Lower leg skin (tissue), 4 donors: Measurements from ENCODE around the gene AGPAT2. TPM values are rescaled to one million over a fixed set of nuclear protein-coding genes. Genes with fewer than 3 reads are reported as not detected.

Experiments
- DNase-seq, 2 donors: peaks; one replicate each; pipeline ENCODE4 v3.0.0-alpha.2; 2019; ENCODE audit warnings: low spot score in 2 of 2
- H3K4me3 ChIP-seq: fragments of 200-600 bp; sonication (generic); 2 replicates; pipeline ENCODE4 v1.5.1; 2017; ENCODE audit warnings: mild to moderate bottlenecking, low read depth; ENCODE audit not compliant: poor library complexity, severe bottlenecking
- CTCF ChIP-seq, 3 donors: fragments of 450-650 bp; IDR thresholded peaks; one replicate each; pipeline ENCODE4 v1.5.1; 2016; ENCODE audit warnings: antibody characterized with exemption in 3 of 3, mild to moderate bottlenecking in 3 of 3, moderate library complexity in 2 of 3
- POLR2A ChIP-seq, 2 donors: fragments of 450-650 bp; IDR thresholded peaks; one replicate each; pipeline ENCODE4 v1.6.1; 2016 to 2017; ENCODE audit warnings: antibody characterized with exemption in 2 of 2, mild to moderate bottlenecking in 1 of 2, moderate library complexity in 1 of 2
- WGBS, 2 donors: methylation state at CpG; one replicate each; pipeline ENCODE4 v1.1.5; 2018; 5-methylcytosine and 5-hydroxymethylcytosine counted together
- intact Hi-C: fragments of 100-400 bp; cut with DNase I; formaldehyde crosslinking; loops from one replicate; pipeline ENCODE4 v1.15.0; 2023; ENCODE audit warnings: low total_unique reads
- total RNA-seq, 4 donors: library from RNA; depleted of rRNA; stranded (reverse); fragments of >200 nt; gene quantifications; one replicate each; pipeline ENCODE4 v1.1.0, GENCODE V29; 2016

The AGPAT2 gene
- total RNA-seq, 4 donors from 2014 or later: 52.4 to 77.7 (median 63.5) TPM

- WGBS, 2 donors: 83 to 87% methylated on average over 20 to 25 of the region's 25 CpGs
These were observed 3.0 kb upstream of the AGPAT2 start for GRCh38 chr9:136690104-136690805.

GRCh38 chr9:136689108-136689460 lies 1.8 kb upstream of the AGPAT2 start:
- 75 to 80% methylated on average over 7 of the region's 7 CpGs for WGBS, 2 donors
- TF ChIP-seq POLR2A (IDR thresholded peaks at IDR 0.05) (no peak), CTCF (IDR thresholded peaks at IDR 0.05) (no peak)

More at GRCh38 chr9:136690104-136690805, 3.0 kb upstream of the AGPAT2 start:
- intact Hi-C loops: no loop called here
- H3K4me3 ChIP-seq: no peak overlapping the region
- no peak for TF ChIP-seq POLR2A (IDR thresholded peaks at IDR 0.05)
- DNase-seq: no peak

GRCh38 chr9:136688274-136689107 lies 1.2 kb upstream of the AGPAT2 start:
- WGBS, 2 donors: 51 to 63% methylated on average over 19 to 21 of the region's 21 CpGs
- no peak overlapping the region for H3K4me3 ChIP-seq
- TF ChIP-seq POLR2A (IDR thresholded peaks at IDR 0.05) (no peak), CTCF (IDR thresholded peaks at IDR 0.05) (no peak)
- intact Hi-C loops: no loop called here
- no peak for DNase-seq

More at GRCh38 chr9:136689108-136689460, 1.8 kb upstream of the AGPAT2 start:
- intact Hi-C loops: no loop called here
- no peak for DNase-seq
- H3K4me3 ChIP-seq: no peak overlapping the region

GRCh38 chr9:136687721-136688223 lies 515 bp upstream of the AGPAT2 start:
- no peak overlapping the region for H3K4me3 ChIP-seq
- TF ChIP-seq POLR2A (IDR thresholded peaks at IDR 0.05) (no peak), CTCF (IDR thresholded peaks at IDR 0.05) (no peak)
- 28 to 47% methylated on average over 3 to 9 of the region's 37 CpGs for WGBS, 2 donors
- intact Hi-C loops: no loop called here
- DNase-seq: peak in 1 of 2 donors; percentile 92

- peak overlapping the region; percentile 56 for H3K4me3 ChIP-seq
- intact Hi-C loops: no loop called here
- no peak for DNase-seq
- WGBS, 2 donors: 0 to 2% methylated on average over 9 to 20 of the region's 20 CpGs
- TF ChIP-seq POLR2A (IDR thresholded peaks at IDR 0.05): no peak
- TF ChIP-seq CTCF (IDR thresholded peaks at IDR 0.05): no peak
These were observed 793 bp downstream of the AGPAT2 start for GRCh38 chr9:136686534-136686793.

- 20 to 52% methylated on average over 12 to 18 of the region's 19 CpGs for WGBS, 2 donors
- DNase-seq: no peak
- no peak for TF ChIP-seq POLR2A (IDR thresholded peaks at IDR 0.05)
- TF ChIP-seq CTCF (IDR thresholded peaks at IDR 0.05): no peak
- peak overlapping the region; percentile 56 for H3K4me3 ChIP-seq
- intact Hi-C loops: no loop called here
These were observed 1.3 kb downstream of the AGPAT2 start for GRCh38 chr9:136685790-136686533.
